ENCODE data around the gene CNN2. TPM values are rescaled to one million over a fixed set of nuclear protein-coding genes. Genes with fewer than 3 reads are reported as not detected.

The CNN2 gene
- total and polyA plus RNA-seq, 9 of the 15 experiments (the other 6 are each of a cell fraction or from before 2014, with no cell fraction given) = 12.1 to 174 (median 52.7) TPM

DNA sequence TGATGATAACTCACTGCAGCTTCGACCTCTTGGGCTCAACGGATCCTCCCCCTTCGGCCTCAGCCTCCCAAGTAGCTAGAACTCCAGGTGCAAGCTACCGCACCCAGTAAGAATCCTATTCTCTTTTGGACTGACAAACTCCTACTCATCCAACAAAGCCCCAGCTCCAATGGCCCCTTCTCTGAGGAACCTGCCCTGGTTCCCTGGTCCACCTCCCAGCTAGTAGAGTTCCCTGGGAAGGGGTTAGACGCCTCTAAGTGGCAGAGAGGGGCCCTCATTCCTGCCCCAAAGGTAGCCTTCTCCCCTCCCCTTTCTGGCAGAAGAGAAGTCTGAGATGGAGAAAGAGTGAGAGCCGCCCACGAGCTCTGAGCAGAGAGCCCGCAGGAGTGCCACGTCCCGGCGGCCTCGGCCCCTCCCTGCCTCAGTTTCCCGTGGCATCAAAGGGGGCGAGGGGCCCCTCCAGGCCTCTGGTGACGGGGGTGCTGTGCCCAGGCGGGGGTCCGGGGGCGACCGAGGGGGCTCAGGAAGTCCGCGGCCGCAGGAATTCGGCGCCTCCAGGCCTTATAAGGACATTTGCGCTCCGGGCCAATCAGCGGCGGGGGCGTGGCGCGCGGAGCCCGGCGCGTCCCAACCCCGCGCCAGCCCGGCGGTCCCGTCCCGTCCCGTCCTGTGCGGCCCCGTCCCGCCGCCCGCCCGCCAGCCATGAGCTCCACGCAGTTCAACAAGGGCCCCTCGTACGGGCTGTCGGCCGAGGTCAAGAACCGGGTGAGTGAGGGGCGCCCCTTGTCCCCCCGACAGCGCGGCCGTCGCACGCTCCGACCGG is at the start of gene CNN2 (continued):
- no peak for TF ChIP-seq TFE3 (CRISPR knock-in tag; IDR thresholded peaks at IDR 0.05)
- TF ChIP-seq PYGO2 (tag; IDR thresholded peaks at IDR 0.05) = no peak
- no peak for TF ChIP-seq SLC30A9 (CRISPR knock-in tag; IDR thresholded peaks at IDR 0.05)
- TF ChIP-seq ZNF778 (CRISPR knock-in tag; IDR thresholded peaks at IDR 0.05) = no peak
- no peak for TF ChIP-seq POLR2AphosphoS5 (IDR thresholded peaks at IDR 0.05; ENCODE audit: control insufficient read depth, insufficient read depth, low read depth, low read length)
- no peak for TF ChIP-seq FOXJ2 (tag; IDR thresholded peaks at IDR 0.05)
- 0 out of 2 replicates have a peak, but pooled peaks have one; percentile 10 for TF ChIP-seq KLF13 (tag; IDR thresholded peaks at IDR 0.05; ENCODE audit: borderline replicate concordance, low read depth)
- no peak for TF ChIP-seq SMARCA5 (IDR thresholded peaks at IDR 0.05)
- TF ChIP-seq, protein P1, sequence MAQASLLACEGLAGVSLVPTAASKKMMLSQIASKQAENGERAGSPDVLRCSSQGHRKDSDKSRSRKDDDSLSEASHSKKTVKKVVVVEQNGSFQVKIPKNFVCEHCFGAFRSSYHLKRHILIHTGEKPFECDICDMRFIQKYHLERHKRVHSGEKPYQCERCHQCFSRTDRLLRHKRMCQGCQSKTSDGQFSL (CRISPR knock-in tag; IDR thresholded peaks at IDR 0.05) = no peak
- TF ChIP-seq, protein P1 (tag; IDR thresholded peaks at IDR 0.05) = no peak
- TF ChIP-seq, protein P2, sequence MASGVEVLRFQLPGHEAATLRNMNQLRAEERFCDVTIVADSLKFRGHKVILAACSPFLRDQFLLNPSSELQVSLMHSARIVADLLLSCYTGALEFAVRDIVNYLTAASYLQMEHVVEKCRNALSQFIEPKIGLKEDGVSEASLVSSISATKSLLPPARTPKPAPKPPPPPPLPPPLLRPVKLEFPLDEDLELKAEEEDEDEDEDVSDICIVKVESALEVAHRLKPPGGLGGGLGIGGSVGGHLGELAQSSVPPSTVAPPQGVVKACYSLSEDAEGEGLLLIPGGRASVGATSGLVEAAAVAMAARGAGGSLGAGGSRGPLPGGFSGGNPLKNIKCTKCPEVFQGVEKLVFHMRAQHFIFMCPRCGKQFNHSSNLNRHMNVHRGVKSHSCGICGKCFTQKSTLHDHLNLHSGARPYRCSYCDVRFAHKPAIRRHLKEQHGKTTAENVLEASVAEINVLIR (CRISPR knock-in tag; IDR thresholded peaks at IDR 0.05) = no peak
- no peak for TF ChIP-seq ATF7 (IDR thresholded peaks at IDR 0.05)
- TF ChIP-seq SMAD3 (CRISPR knock-in tag; conservative IDR thresholded peaks at IDR 0.05) = no peak
- TF ChIP-seq, protein P3, sequence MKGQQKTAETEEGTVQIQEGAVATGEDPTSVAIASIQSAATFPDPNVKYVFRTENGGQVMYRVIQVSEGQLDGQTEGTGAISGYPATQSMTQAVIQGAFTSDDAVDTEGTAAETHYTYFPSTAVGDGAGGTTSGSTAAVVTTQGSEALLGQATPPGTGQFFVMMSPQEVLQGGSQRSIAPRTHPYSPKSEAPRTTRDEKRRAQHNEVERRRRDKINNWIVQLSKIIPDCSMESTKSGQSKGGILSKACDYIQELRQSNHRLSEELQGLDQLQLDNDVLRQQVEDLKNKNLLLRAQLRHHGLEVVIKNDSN (CRISPR knock-in tag; IDR thresholded peaks at IDR 0.05) = 0 out of 2 replicates have a peak, but pooled peaks have one; percentile 25
- TF ChIP-seq YY1 (IDR thresholded peaks at IDR 0.05; ENCODE audit: borderline replicate concordance in 1 of 3, control insufficient read depth in 1 of 3, extremely low read depth in 1 of 3, insufficient read depth in 3 of 3, insufficient read length in 1 of 3, insufficient replicate concordance in 2 of 3, low read depth in 1 of 3, low read length in 2 of 3) = peak in 2 of 3 experiments; percentile 5 to 33
- TF ChIP-seq ZC3H11A (IDR thresholded peaks at IDR 0.05; ENCODE audit: low read depth, low read length) = no peak
- TF ChIP-seq, protein P4, sequence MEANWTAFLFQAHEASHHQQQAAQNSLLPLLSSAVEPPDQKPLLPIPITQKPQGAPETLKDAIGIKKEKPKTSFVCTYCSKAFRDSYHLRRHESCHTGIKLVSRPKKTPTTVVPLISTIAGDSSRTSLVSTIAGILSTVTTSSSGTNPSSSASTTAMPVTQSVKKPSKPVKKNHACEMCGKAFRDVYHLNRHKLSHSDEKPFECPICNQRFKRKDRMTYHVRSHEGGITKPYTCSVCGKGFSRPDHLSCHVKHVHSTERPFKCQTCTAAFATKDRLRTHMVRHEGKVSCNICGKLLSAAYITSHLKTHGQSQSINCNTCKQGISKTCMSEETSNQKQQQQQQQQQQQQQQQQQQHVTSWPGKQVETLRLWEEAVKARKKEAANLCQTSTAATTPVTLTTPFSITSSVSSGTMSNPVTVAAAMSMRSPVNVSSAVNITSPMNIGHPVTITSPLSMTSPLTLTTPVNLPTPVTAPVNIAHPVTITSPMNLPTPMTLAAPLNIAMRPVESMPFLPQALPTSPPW (CRISPR knock-in tag; IDR thresholded peaks at IDR 0.05) = peak; percentile 47
- TF ChIP-seq EP400 (IDR thresholded peaks at IDR 0.05) = peak; percentile 68
- no peak for TF ChIP-seq TCF7 (IDR thresholded peaks at IDR 0.05; ENCODE audit: borderline replicate concordance)
